HG03520 (cell line): ENCODE results near the gene ZCWPW1.
A peak's percentile ranks its signal among the peaks of the same experiment; 100 is the strongest.
"Not testable (repeated sequence)": the region's sequence is repeated elsewhere in the genome, so short reads cannot be mapped to it uniquely, and the experiment has no call there.

Experiments used
- ATAC-seq: cut with Tn5 transposase; IDR thresholded peaks from one replicate; pipeline ENCODE4 v1.9.1; 2021; ENCODE audit warnings: mild to moderate bottlenecking, moderate library complexity; ENCODE audit not compliant: unreplicated experiment

Gene ZCWPW1

DNA sequence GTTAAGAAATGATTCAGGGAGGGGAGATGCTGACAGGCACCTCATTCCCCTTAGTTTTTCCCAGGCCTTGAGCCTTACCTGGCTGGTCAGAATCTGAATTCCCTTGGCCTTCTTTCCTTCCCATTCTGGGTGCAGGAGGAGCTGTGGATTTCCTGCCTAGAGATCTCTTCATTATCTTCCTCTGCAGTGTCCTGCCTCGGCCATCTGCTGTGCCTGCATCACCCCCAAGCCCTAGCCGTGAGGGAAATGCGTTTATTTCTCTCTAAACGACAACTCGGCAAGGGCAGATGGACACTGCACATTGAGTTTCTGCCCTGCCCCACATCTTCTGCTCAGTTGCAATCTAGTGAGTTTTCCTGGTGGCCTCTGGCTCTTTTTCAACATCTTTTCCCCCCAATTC is 26.7 kb downstream of the ZCWPW1 start:
- ATAC-seq, result no peak

DNA sequence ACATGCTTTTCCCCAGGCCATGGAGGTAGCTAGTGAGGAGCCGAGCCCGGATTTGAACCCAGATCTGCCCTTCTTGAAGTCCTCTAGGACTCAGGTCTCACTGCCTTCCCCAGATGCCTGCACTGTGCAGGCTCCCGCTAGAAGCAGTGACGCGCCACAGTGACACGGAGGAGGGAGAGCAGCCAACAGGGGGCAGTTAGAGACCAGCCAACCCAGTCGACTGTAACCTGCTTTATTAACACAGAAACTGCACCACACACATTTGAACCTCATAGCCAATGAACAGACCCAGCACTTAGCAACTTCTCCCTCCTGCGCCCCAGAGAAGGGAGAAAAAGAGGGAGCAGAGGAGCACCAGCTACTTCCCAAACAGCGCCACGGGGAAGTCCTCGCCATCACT is 27.8 kb downstream of the ZCWPW1 start:
- ATAC-seq, result no peak

- no peak for ATAC-seq
These were observed 28.5 kb downstream of the ZCWPW1 start for GRCh38 chr7:100400041-100400440.

GRCh38 chr7:100398239-100398638 is 30.3 kb downstream of the ZCWPW1 start:
- ATAC-seq, result no peak

- no peak for ATAC-seq
These were observed 31.0 kb downstream of the ZCWPW1 start for GRCh38 chr7:100397315-100398081.

- ATAC-seq, result peak; percentile 87
These were observed 32.0 kb downstream of the ZCWPW1 start for GRCh38 chr7:100396421-100396982.

- no peak for ATAC-seq
These were observed 34.4 kb downstream of the ZCWPW1 start for GRCh38 chr7:100394077-100394476.

DNA sequence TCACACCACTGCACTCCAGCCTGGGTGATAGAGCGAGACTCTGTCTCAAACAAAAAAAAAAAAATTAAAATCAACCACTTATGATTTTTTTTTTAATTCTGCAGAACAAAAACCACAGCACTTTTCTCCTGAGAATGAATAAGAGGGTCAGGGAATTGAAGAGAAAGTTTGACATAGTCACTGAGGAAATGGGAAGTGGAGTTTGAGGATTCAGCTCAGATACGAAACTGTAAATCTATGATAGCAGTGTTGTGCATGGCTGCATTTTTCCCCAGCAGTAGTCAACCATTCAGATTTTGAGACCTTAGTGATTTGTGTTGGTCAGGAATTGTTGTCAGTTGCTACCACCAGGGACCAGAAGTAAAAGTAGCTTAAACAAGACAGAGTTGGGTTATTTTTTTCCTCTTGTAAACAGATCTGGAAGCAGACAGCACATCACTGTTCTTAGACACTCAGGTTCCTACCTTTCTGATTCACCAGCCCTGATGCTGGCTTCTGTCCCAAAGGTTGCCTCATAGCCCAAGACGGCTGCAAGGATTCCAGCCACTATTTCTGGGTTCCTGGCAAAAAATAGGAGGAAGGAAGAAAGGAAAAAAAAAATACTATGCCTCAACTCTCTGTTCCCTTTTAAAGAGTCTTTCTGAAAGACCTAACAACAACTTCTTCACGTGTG is 35.1 kb downstream of the ZCWPW1 start:
- no peak for ATAC-seq

DNA sequence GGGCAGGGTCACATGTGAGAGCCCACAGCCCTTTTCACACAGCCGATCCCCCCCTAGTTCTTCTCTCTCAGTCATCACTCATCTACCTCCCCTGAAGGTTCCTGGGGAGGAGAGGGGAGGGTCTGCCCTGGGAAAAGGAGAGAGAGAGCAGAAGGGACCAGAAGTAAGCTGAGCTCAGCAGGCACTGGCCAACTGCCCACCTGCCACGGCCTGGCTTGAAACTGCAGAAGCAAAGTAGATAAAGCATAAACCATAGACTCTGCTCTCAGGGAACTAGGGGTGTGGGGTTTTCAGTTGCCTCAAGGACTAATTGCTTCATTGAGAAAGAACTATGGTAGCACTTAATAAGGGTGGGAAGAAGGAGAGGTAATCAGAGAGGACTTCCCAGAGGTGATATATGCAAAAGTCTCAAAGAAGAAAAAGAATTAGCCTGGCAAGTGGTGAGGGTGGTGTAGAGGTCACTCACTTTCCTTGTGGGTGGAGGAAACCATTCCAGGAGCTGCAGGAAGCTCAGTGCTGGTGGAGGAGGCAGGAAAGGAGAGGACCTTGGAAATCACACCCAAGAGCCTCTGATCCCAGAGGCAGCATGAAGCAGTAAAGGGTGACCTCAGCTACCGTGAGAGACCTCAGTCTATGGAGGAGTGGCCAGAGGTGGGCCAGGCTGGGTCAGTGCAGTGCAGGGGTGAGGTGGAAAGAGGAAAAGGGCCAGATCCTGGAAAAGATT is 38.1 kb downstream of the ZCWPW1 start:
- no peak for ATAC-seq

DNA sequence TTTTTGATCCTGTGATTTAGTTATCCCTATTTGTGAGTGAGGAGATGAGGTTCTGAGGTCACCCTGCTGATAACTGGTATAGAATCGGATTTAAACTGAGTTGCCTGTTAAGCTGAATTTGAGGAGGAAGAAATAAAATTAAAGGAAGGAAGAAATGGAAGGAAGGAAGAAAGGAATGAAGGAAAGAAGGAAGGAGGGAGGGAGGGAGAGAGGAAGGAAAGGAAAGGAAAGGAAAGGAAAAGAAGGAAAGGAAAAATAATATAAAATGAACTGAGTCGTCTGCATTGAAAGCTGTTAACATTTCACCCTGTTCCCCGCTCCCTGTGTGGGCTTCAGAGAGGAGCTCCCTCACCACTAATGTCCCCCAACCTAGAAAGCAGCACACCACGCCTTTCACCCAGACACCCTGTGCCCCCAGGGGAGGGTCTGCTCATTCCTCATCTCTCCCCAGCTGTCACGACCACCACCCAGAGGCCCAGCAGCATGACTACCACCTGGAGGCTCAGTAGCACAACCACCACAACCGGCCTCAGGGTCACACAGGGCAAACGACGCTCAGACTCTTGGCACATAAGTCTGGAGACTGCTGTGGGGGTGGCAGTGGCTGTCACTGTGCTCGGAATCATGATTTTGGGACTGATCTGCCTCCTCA is 38.9 kb downstream of the ZCWPW1 start:
- ATAC-seq, result no peak

DNA sequence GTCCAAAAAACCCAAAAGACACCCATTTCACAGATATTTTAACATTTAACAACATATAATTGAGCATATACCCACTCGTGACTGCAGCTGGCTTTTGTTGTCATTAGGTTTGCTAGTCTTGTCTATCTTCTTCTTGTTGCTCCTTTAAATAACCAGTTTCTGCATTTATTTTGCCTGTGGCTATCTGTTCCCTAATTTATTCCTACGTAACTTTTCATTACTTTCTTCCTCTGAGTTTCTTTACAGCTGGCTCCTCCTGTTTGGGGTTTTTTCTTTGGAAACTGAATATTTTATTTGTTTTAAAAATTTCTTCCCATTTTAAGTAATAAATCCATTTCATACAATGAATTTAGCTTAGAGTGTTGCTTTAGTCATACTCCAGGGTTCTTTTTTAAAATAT is 40.8 kb downstream of the ZCWPW1 start:
- no peak for ATAC-seq

DNA sequence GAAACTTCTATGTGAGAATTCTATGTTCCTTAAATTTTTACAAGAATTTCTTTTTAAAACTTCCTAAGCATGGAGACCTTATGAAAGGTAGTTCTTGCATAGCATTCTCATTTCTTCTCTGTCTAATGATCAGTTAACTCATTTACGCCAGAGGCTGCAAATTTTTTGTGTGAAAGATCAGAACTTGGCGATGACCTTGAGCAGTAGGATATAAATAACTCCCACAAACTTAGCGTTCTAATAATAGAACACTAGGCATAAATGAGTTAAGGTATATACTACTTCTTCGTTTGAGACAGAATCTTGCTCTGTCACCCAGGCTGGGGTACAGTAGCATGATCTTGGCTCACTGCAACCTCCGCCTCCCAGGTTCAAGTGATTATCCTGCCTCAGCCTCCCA is 41.6 kb downstream of the ZCWPW1 start:
- no peak for ATAC-seq

GRCh38 chr7:100384628-100385294 is 43.7 kb downstream of the ZCWPW1 start:
- ATAC-seq, result no peak

DNA sequence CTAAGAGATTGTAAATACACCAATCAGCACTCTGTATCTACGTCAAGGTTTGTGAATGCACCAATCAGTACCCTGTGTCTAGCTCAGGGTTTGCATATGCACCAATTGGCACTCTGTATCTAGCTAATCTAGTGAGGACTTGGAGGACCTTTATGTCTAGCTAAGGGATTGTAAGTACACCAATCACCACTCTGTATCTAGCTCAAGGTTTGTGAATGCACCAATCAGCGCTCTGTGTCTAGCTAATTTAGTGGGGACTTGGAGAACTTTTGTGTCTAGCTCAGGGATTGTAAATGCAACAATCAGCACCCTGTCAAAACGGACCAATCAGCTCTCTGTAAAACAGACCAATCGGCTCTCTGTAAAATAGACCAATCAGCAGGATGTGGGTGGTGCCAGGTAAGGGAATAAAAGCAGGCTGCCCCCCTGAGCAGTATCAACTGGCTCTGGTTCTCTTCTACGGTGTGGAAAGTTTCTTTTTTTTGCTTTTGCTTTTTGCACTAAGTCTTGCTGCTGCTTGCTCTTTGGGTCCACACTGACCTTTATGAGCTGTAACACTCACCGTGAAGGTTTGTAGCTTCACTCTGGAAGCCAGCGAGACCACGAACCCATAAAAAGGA is 46.2 kb downstream of the ZCWPW1 start:
- not testable (repeated sequence) for ATAC-seq

GRCh38 chr7:100381531-100382233 is 46.8 kb downstream of the ZCWPW1 start:
- not testable (repeated sequence) for ATAC-seq

DNA sequence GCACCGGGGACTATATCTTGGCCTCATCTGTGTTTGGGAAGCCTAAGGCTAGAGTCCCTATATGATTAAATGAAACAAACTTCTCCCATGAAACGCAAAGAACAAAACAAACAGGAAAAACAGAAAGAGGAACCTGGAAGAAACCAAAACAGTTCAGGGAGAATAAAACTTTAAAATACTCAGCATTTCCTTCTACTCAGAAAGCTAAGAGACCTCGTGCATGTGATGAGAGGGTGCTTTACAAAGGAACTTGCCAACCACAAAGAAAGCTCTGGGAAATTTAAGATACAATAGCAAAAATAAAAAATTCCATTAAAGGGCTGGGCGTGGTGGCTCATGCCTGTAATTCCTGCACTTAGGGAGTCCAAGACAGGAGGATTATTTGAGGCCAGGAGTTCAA is 48.3 kb downstream of the ZCWPW1 start:
- no peak for ATAC-seq

GRCh38 chr7:100378114-100378755 is 50.3 kb downstream of the ZCWPW1 start:
- no peak for ATAC-seq

- ATAC-seq, result no peak
These were observed 52.4 kb downstream of the ZCWPW1 start for GRCh38 chr7:100376066-100376465.

DNA sequence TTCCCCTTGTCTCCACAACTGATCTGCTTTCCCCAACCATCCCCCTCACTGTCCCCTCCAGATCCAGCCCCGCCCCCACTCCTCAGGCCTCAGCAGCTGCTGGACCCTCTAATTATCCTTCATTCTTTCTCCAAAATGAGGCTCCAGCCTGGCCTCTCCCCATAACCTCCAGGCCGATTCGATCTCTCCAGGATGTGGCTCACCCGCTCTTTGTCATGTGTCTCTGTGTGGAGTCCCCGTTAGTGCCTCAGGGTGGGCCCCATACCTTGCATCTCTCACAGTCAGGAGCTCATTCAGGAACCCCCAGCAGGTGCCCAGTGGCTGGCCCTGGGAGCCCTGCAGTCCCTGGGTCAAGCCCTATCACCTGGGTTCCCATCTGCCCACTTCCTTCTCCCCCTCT is 53.9 kb downstream of the ZCWPW1 start:
- no peak for ATAC-seq
